Measurements from ENCODE around the gene NCKIPSD.
A peak's percentile ranks its signal among the peaks of the same experiment; 100 is the strongest.
"Not testable (repeated sequence)": the region's sequence is repeated elsewhere in the genome, so short reads cannot be mapped to it uniquely, and the experiment has no call there.

Gene NCKIPSD

DNA sequence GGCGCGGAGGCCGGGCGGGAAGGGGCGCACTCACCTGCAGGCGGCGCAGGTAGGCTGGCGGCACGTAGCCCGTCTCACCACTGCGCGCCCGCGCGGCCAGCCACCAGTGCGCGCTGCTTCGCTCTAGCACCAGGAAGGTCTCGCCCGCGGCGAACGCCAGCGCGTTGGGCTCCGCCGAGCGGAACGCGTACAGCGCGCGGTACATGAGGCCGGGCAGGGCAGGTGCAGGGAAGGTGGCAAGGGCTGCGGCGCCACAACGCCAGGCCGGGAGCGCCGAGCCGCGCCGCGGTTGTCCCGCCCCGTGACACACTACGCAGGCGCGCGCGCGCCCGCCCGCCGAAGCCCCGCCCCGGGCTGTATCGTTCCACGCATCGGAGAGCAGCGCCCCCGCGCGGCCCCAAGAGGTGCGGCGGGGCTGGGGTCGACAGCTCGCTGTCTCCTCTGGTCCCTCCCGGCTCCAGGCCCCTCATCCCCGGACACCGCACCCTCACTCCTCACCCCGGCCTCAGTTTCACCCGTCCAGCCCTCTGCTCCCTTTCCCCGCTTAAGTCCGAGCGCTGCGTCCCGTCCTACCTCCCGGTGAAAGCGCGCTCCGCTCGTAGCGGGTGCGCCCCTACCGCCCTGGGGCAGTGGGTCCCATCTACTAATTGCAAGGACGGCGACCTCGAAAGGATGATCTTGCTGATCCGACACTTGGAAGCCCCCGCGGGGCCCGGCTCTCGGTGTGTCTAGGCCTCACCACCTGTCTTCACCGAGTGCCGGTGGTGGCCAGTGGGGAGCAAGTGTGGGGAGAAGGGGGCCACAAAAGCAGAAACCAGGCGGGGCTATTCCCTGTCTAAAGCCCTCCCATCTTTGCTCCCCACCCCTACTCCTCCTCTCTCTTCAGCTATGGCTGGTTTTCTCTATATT lies at the start of gene NCKIPSD:
Gene NCKIPSD (minus strand): TSS at position 313 of the 909 bp plus-strand sequence. CDS start 108 bp downstream, at position 205.
- DNase-seq: peak; percentile 87

DNA sequence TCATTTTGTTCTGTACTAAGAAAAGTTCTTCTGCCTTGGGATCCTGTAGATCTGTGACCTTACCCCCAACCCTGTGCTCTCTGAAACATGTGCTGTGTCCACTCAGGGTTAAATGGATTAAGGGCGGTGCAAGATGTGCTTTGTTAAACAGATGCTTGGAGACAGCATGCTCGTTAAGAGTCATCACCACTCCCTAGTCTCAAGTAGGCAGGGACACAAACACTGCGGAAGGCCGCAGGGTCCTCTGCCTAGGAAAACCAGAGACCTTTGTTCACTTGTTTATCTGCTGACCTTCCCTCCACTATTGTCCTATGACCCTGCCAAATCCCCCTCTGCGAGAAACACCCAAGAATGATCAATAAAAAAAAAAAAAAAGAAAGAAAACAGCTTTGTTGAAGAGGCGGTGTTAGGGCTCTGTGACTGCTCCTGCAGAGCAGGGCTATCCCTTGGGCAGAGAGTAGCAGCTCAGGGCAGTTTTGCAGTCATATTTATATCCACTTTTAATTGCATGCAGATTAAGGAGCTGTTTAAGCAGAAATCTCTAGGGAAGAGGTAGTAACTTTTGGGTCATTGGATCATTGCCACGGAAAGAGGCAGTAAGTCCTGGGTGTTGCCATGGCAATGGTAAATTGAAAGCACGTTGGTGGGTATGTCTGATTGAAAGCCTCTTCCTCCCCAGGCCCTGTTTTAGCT lies 49.5 kb upstream of the NCKIPSD start:
- not testable (repeated sequence) for DNase-seq

DNA sequence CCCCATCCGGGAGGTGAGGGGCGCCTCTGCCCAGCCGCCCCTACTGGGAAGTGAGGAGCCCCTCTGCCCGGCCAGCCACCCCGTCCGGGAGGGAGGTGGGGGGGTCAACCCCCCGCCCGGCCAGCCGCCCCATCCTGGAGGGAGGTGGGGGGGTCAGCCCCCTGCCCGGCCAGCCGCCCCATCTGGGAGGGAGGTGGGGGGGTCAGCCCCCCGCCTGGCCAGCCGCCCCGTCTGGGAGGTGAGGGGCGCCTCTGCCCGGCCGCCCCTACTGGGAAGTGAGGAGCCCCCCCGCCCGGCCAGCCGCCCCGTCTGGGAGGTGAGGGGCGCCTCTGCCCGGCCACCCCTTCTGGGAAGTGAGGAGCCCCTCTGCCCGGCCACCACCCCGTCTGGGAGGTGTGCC lies 48.8 kb upstream of the NCKIPSD start:
- not testable (repeated sequence) for DNase-seq

DNA sequence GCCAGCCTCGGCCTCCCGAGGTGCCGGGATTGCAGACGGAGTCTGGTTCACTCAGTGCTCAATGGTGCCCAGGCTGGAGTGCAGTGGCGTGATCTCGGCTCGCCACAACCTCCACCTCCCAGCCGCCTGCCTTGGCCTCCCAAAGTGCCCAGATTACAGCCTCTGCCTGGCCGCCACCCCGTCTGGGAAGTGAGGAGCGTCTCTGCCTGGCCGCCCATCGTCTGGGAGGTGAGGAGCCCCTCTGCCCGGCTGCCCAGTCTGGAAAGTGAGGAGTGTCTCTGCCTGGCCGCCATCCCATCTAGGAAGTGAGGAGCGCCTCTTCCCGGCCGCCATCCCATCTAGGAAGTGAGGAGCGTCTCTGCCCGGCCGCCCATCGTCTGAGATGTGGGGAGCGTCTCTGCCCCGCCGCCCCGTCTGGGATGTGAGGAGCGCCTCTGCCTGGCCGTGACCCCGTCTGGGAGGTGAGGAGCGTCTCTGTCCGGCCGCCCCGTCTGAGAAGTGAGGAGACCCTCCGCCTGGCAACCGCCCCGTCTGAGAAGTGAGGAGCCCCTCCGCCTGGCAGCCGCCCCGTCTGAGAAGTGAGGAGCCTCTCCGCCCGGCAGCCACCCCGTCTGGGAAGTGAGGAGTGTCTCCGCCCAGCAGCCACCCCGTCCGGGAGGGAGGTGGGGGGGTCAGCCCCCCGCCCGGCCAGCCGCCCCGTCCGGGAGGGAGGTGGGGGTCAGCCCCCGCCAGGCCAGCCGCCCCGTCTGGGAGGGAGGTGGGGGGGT lies 48.2 kb upstream of the NCKIPSD start:
- DNase-seq: not testable (repeated sequence)

DNA sequence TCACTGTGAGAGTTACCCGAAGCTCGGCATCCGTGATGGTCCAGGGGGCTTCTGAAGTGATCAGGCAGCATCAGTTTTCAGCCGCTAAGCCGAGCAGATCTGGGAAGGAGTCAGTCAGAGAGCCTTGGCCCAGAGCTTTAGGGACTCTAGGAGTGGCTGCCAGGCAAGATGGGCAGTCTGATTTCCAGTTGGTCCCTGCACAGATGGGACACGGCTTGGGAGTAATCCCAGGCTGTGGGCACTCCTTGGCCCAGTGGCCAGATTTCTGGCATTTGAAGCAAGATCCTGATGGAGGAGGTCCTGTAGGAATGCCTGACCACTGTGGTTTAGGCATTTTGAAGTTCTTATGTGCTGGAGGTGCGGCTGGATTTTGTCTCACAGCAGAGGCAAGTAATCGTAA lies 41.8 kb upstream of the NCKIPSD start:
- no peak for DNase-seq

- DNase-seq: not testable (repeated sequence)
Measured at GRCh38 chr3:48725185-48725855, 39.6 kb upstream of the NCKIPSD start.

- DNase-seq: no peak
Measured at GRCh38 chr3:48723725-48724124, 38.0 kb upstream of the NCKIPSD start.

DNA sequence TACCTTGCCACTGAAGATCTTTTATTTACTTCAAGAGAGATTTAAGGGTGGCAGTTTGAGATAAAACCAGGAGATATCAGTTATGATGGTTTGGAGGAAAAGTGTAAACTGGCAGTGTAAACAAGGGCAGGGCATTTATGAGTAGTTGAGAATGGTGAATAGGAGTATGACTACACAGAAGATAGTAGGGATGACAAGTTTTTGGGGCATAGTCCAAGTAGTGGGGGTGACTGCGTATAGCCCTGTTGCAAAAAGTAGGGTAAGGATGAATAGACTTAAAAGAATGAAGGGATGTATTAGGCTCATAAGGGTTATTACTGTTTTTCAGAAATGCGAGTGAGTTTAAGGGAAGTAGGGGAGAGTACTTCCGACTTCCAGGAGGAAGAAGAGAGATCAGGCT lies 37.6 kb upstream of the NCKIPSD start:
- DNase-seq: not testable (repeated sequence)

GRCh38 chr3:48716982-48717746 lies 31.4 kb upstream of the NCKIPSD start, which contains the start of gene IP6K2:
IP6K2 (minus strand) TSS chr3:48717221; CDS start chr3:48695291, 21,930 bp downstream.
- DNase-seq: peak; percentile 99

- peak in 1 of 2 experiments; percentile 10 for DNase-seq
Measured at GRCh38 chr3:48716508-48716981, 30.8 kb upstream of the NCKIPSD start.

DNA sequence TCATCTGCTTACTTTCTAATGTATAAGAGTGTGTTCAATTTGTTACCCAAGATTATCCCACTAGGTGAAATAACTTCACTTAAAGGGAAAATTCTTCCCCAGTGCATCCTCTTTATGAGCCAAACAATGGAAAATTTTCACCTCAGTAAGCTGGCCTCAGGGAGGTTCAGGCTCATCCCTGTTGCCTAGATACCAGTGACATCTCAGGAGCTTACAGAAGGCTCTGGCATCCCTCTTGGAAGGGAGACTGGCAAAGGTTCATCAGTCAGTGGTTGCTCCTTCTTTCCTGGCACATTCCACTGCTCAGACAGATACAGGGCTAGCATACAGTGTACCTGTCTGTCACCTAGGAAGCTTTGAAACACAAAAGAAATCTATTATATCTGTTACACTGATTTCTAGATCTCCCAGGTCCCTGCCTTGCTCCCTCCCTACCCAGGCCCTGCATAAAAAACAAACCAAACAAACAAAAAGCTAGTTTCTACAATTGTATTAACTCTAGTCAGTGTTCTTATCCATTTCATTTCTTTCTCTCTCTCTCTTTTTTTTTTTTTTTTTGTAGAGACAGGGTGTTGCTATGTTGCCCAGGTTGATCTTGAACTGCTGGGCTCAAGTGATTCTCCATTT lies 29.6 kb upstream of the NCKIPSD start:
- no peak for DNase-seq

DNA sequence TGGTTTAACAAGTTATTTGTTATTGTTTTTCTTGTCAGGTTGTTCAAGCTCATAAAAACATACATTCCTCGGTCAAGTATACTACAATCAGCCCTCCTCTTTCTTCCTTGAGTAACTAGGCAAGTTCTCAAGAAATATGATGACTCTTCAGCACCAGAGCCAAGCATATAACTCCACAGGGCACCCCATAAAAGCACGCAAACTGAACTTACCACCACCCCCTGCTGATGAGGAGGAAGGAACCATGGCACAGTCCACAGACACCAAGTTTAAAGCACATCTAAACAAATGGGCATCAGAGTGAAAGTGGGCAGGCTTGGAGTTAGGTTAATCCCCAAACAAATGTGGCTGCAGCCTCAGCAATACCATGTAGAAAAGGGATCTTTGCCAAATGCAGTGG lies 26.0 kb upstream of the NCKIPSD start:
- DNase-seq: no peak

- DNase-seq: no peak
Measured at GRCh38 chr3:48709051-48709461, 23.3 kb upstream of the NCKIPSD start.

DNA sequence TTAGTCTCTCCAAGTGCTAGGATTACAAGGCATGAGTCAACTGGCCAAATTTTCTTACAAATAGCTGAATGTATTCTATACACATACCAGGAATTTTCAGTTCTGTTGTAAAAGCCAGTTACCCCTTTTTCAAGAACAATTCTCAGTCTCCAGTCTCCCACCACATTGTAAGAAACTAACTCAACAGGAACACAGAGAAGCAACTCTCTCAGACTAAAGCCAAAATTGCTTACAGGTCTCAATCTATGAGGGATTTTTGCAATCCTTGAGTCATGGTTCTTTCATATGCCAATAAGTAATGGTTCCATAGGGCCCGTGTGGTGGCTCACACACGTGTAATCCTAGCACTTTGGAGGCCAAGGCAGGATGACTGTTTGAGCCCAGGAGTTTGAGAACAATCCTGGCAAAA lies 22.8 kb upstream of the NCKIPSD start:
- DNase-seq: no peak

- no peak for DNase-seq
Measured at GRCh38 chr3:48707157-48707556, 21.4 kb upstream of the NCKIPSD start.

- no peak for DNase-seq
Measured at GRCh38 chr3:48702320-48702920, 16.7 kb upstream of the NCKIPSD start.

GRCh38 chr3:48700731-48701405 lies 15.2 kb upstream of the NCKIPSD start:
- no peak for DNase-seq

- no peak for DNase-seq
Measured at GRCh38 chr3:48698891-48699290, 13.2 kb upstream of the NCKIPSD start.

DNA sequence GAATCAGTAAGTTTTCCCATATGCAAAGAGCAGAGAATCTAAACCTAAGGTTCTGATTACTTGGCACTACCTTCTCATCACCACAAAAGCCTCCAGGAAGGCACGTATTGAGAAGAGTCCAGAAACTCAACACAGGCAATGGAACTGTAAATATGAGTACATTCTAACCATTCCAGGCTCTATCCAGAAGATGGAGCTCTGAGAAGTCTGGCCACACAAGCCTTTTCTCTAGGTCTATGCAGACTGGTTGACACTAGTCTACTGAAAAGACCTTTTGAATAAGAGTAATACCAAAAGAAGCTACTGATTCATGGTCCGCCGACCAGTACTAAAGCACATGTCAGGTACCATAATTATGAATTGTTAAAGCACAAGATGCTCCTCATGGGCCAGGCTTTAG lies 12.2 kb upstream of the NCKIPSD start:
- DNase-seq: no peak

- DNase-seq: no peak
Measured at GRCh38 chr3:48696601-48697000, 10.9 kb upstream of the NCKIPSD start.
